DMS 273 treated with DMSO at 0.1 percent for 48 hours (cell line): ENCODE results near the gene ITIH6.
"Not testable (repeated sequence)": the region's sequence is repeated elsewhere in the genome, so short reads cannot be mapped to it uniquely, and the experiment has no call there.

Experiments
- DNase-seq: peaks from one replicate; lab custom pipeline; 2025; lab: John Stamatoyannopoulos, UW

The ITIH6 gene

GRCh38 chrX:54798137-54798536 lies at the start of gene ITIH6:
ITIH6 (minus strand) TSS chrX:54798255; CDS start chrX:54798210, 45 bp downstream.
- DNase-seq: no peak

GRCh38 chrX:54847700-54848099 lies 49.6 kb upstream of the ITIH6 start:
- DNase-seq: not testable (repeated sequence)

GRCh38 chrX:54843050-54843449 lies 45.0 kb upstream of the ITIH6 start:
- DNase-seq: no peak

GRCh38 chrX:54842607-54843006 lies 44.6 kb upstream of the ITIH6 start:
- DNase-seq: no peak

- DNase-seq: peak; percentile 17
These were observed 43.3 kb upstream of the ITIH6 start for GRCh38 chrX:54841184-54841874.

- no peak for DNase-seq
These were observed 40.5 kb upstream of the ITIH6 start for GRCh38 chrX:54838583-54838982.

GRCh38 chrX:54826598-54826997 lies 28.5 kb upstream of the ITIH6 start:
- no peak for DNase-seq

- DNase-seq: no peak
These were observed 27.8 kb upstream of the ITIH6 start for GRCh38 chrX:54825716-54826438.

GRCh38 chrX:54824722-54825121 lies 26.7 kb upstream of the ITIH6 start:
- no peak for DNase-seq

GRCh38 chrX:54824195-54824594 lies 26.1 kb upstream of the ITIH6 start:
- no peak for DNase-seq

- no peak for DNase-seq
These were observed 23.3 kb upstream of the ITIH6 start for GRCh38 chrX:54821310-54821709.

GRCh38 chrX:54820737-54821136 lies 22.7 kb upstream of the ITIH6 start:
- DNase-seq: no peak

GRCh38 chrX:54819201-54819600 lies 21.1 kb upstream of the ITIH6 start:
- no peak for DNase-seq

- DNase-seq: no peak
These were observed 20.2 kb upstream of the ITIH6 start for GRCh38 chrX:54818221-54818620.

GRCh38 chrX:54817220-54817820 lies 19.3 kb upstream of the ITIH6 start:
- no peak for DNase-seq

GRCh38 chrX:54812306-54812705 lies 14.3 kb upstream of the ITIH6 start:
- DNase-seq: no peak

- no peak for DNase-seq
These were observed 13.3 kb upstream of the ITIH6 start for GRCh38 chrX:54811301-54811885.

- DNase-seq: no peak
These were observed 12.5 kb upstream of the ITIH6 start for GRCh38 chrX:54810532-54810931.

GRCh38 chrX:54808605-54809483 lies 10.8 kb upstream of the ITIH6 start:
- peak; percentile 92 for DNase-seq

- DNase-seq: no peak
These were observed 10.1 kb upstream of the ITIH6 start for GRCh38 chrX:54808109-54808604.

- DNase-seq: no peak
These were observed 9.6 kb upstream of the ITIH6 start, which contains the start of gene MAGED2 for GRCh38 chrX:54807524-54808108. MAGED2 (plus strand) TSS chrX:54807745; CDS start chrX:54809332, 1,587 bp downstream.
